ENCODE results near the gene PIGM.

DNA sequence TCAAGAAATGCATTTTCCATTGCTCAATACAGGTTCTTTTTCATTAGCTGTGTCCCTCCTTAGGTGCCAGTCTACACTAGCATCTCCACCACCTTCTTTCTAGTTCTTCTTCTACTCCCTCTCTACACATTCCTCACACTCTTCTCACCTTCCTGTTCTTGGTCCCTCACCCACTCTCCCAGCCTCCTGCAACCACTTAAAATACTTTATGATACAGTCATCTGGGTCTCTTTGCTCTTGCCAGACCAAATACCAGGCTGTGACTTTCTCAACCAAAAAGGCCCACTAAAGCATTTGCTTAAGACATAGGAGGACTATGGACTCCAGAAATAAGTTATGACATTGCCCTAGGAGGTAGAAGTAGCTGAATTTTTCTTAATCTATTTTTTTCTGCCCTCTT, 35.1 kb downstream of the PIGM start:
- TF ChIP-seq EP300 (IDR thresholded peaks at IDR 0.05; ENCODE audit: low read depth), result no peak
- TF ChIP-seq POLR2AphosphoS5 (IDR thresholded peaks at IDR 0.05), result no peak
- TF ChIP-seq, protein P1, sequence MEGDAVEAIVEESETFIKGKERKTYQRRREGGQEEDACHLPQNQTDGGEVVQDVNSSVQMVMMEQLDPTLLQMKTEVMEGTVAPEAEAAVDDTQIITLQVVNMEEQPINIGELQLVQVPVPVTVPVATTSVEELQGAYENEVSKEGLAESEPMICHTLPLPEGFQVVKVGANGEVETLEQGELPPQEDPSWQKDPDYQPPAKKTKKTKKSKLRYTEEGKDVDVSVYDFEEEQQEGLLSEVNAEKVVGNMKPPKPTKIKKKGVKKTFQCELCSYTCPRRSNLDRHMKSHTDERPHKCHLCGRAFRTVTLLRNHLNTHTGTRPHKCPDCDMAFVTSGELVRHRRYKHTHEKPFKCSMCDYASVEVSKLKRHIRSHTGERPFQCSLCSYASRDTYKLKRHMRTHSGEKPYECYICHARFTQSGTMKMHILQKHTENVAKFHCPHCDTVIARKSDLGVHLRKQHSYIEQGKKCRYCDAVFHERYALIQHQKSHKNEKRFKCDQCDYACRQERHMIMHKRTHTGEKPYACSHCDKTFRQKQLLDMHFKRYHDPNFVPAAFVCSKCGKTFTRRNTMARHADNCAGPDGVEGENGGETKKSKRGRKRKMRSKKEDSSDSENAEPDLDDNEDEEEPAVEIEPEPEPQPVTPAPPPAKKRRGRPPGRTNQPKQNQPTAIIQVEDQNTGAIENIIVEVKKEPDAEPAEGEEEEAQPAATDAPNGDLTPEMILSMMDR (IDR thresholded peaks at IDR 0.05), result no peak
- no peak for TF ChIP-seq POLR2A (IDR thresholded peaks at IDR 0.05)

Measured in transverse colon (tissue), 4 donors.